Measurements from ENCODE around the gene TADA2B. TPM values are rescaled to one million over a fixed set of nuclear protein-coding genes. Genes with fewer than 3 reads are reported as not detected.

Gene TADA2B
- total and polyA plus RNA-seq, 4 donors, result 3.6 to 13.8 (median 12.6) TPM

DNA sequence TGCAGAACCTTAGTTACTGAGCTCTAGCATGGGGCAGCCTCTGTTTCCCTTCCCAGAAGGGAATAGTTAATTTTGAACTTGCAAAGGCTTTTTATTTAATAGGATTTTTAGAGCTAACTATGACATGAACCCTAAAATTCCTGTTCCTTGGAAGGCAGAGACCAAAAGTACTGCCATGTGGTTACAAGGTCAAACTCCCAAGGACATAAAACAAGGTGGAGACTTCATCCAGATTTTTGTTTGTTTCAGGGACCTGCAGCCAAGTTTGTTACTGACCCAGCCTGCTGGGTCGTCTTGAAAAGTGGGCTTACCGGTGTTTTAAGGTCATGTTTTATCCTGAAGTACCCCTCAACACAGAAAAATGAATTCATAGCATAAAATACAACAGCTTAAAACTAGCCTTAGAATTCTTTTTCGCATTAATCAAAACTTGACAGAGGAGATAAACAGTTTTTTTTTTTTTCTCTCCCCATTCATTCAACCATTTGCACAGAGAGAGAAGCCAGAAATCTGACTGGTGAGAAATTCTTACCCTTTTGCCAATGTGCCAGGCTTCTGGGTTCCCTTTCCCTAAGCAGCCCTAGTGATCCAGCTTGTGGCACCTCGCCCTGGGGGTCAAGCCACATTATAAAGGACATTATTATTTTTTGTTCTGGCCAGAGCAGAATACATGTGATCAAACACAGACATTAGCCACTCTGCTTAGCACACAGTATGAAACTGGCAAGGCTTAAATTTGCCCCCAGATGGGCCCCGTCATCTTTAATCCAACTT lies 46.2 kb downstream of the TADA2B start:
- peaks cover 0 to 11% (median 1%) of the 10 kb centered on the region in 4 donors for H3K4me1 ChIP-seq (ENCODE audit: control insufficient read depth in 4 of 4, insufficient read depth in 4 of 4, low read length in 3 of 4)
- H3K9me3 ChIP-seq (ENCODE audit: control insufficient read depth in 4 of 4, low read length in 3 of 4), result no peaks in the 10 kb centered on the region
- no peak overlapping the region for H3K4me3 ChIP-seq (ENCODE audit: low read depth in 1 of 3, low read length in 3 of 3)
- no peak for DNase-seq (ENCODE audit: low spot score)
- H3K36me3 ChIP-seq (ENCODE audit: control insufficient read depth in 4 of 4, insufficient read depth in 3 of 4, low read depth in 1 of 4, low read length in 3 of 4), result no peaks in the 10 kb centered on the region
- TF ChIP-seq JUND (IDR thresholded peaks at IDR 0.05), result no peak
- no peak for TF ChIP-seq FOXA2 (IDR thresholded peaks at IDR 0.05)
- no peak for TF ChIP-seq NR2F2 (IDR thresholded peaks at IDR 0.05)
- TF ChIP-seq YY1 (IDR thresholded peaks at IDR 0.05), result no peak
- TF ChIP-seq, protein P1, sequence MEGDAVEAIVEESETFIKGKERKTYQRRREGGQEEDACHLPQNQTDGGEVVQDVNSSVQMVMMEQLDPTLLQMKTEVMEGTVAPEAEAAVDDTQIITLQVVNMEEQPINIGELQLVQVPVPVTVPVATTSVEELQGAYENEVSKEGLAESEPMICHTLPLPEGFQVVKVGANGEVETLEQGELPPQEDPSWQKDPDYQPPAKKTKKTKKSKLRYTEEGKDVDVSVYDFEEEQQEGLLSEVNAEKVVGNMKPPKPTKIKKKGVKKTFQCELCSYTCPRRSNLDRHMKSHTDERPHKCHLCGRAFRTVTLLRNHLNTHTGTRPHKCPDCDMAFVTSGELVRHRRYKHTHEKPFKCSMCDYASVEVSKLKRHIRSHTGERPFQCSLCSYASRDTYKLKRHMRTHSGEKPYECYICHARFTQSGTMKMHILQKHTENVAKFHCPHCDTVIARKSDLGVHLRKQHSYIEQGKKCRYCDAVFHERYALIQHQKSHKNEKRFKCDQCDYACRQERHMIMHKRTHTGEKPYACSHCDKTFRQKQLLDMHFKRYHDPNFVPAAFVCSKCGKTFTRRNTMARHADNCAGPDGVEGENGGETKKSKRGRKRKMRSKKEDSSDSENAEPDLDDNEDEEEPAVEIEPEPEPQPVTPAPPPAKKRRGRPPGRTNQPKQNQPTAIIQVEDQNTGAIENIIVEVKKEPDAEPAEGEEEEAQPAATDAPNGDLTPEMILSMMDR (IDR thresholded peaks at IDR 0.05; ENCODE audit: low read depth, low read length, missing input control), result no peak
- no peak for TF ChIP-seq RXRA (IDR thresholded peaks at IDR 0.05)
- 68% methylated on average over 5 of the region's 5 CpGs for WGBS
- no peak overlapping the region for H3K9ac ChIP-seq (ENCODE audit: low read depth in 1 of 2, low read length in 2 of 2)
- H3K27ac ChIP-seq (ENCODE audit: low read depth in 1 of 2, low read length in 2 of 2), result no peak overlapping the region
- no peaks in the 10 kb centered on the region for H3K27me3 ChIP-seq (ENCODE audit: control insufficient read depth in 4 of 4, insufficient read depth in 4 of 4, low read length in 3 of 4)

DNA sequence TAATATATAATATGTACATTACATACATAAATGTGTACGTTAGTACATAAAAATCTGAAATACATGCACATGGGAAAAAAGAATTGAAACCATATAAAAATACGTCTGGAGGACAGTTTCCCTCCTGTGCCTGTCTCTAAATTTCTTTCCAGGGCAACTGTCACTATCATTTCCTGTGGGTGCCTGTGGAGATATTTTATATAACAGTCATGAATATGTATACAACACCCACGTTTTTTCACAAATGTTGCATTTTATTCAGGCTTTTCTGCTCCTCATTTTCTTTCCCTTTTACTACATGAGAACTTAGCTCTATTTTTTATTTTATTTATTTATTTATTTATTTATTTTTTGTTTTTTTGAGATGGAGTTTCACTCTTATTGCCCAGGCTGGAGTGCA lies 48.9 kb downstream of the TADA2B start:
- Histone ChIP-seq H3K27ac (ENCODE audit: low read depth in 1 of 2, low read length in 2 of 2) (no peak overlapping the region), H3K4me3 (ENCODE audit: low read depth in 1 of 3, low read length in 3 of 3) (no peak overlapping the region), H3K9me3 (ENCODE audit: control insufficient read depth in 4 of 4, low read length in 3 of 4) (no peaks in the 10 kb centered on the region), H3K36me3 (ENCODE audit: control insufficient read depth in 4 of 4, insufficient read depth in 3 of 4, low read depth in 1 of 4, low read length in 3 of 4) (no peaks in the 10 kb centered on the region), H3K9ac (ENCODE audit: low read depth in 1 of 2, low read length in 2 of 2) (no peak overlapping the region), H3K4me1 (ENCODE audit: control insufficient read depth in 4 of 4, insufficient read depth in 4 of 4, low read length in 3 of 4) (peaks cover 0 to 2% (median 0%) of the 10 kb centered on the region in 4 donors), H3K27me3 (ENCODE audit: control insufficient read depth in 4 of 4, insufficient read depth in 4 of 4, low read length in 3 of 4) (no peaks in the 10 kb centered on the region)
- no peak for TF ChIP-seq TAF1 (conservative IDR thresholded peaks at IDR 0.05)
- TF ChIP-seq HNF4G (IDR thresholded peaks at IDR 0.05), result no peak
- TF ChIP-seq RAD21 (IDR thresholded peaks at IDR 0.05), result no peak
- TF ChIP-seq EGR1 (IDR thresholded peaks at IDR 0.05; ENCODE audit: low read depth in 2 of 2), result no peak
- TF ChIP-seq, protein P1 (IDR thresholded peaks at IDR 0.05; ENCODE audit: low read depth, low read length, missing input control), result no peak
- no peak for TF ChIP-seq FOXA1 (IDR thresholded peaks at IDR 0.05)
- no peak for TF ChIP-seq RXRA (IDR thresholded peaks at IDR 0.05)
- TF ChIP-seq, protein P2, sequence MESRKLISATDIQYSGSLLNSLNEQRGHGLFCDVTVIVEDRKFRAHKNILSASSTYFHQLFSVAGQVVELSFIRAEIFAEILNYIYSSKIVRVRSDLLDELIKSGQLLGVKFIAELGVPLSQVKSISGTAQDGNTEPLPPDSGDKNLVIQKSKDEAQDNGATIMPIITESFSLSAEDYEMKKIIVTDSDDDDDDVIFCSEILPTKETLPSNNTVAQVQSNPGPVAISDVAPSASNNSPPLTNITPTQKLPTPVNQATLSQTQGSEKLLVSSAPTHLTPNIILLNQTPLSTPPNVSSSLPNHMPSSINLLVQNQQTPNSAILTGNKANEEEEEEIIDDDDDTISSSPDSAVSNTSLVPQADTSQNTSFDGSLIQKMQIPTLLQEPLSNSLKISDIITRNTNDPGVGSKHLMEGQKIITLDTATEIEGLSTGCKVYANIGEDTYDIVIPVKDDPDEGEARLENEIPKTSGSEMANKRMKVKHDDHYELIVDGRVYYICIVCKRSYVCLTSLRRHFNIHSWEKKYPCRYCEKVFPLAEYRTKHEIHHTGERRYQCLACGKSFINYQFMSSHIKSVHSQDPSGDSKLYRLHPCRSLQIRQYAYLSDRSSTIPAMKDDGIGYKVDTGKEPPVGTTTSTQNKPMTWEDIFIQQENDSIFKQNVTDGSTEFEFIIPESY (IDR thresholded peaks at IDR 0.05), result no peak
- TF ChIP-seq, protein P3, sequence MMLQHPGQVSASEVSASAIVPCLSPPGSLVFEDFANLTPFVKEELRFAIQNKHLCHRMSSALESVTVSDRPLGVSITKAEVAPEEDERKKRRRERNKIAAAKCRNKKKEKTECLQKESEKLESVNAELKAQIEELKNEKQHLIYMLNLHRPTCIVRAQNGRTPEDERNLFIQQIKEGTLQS (IDR thresholded peaks at IDR 0.05), result no peak
- TF ChIP-seq SP1 (IDR thresholded peaks at IDR 0.05), result no peak
- TF ChIP-seq JUND (IDR thresholded peaks at IDR 0.05), result no peak
- TF ChIP-seq GABPA (IDR thresholded peaks at IDR 0.05 in 1 of 2, conservative IDR thresholded peaks at IDR 0.05 in 1 of 2), result no peak
- no peak for TF ChIP-seq YY1 (IDR thresholded peaks at IDR 0.05)
- TF ChIP-seq HNF4A (conservative IDR thresholded peaks at IDR 0.05), result no peak
- no peak for TF ChIP-seq FOXA2 (IDR thresholded peaks at IDR 0.05)
- TF ChIP-seq, protein P4, sequence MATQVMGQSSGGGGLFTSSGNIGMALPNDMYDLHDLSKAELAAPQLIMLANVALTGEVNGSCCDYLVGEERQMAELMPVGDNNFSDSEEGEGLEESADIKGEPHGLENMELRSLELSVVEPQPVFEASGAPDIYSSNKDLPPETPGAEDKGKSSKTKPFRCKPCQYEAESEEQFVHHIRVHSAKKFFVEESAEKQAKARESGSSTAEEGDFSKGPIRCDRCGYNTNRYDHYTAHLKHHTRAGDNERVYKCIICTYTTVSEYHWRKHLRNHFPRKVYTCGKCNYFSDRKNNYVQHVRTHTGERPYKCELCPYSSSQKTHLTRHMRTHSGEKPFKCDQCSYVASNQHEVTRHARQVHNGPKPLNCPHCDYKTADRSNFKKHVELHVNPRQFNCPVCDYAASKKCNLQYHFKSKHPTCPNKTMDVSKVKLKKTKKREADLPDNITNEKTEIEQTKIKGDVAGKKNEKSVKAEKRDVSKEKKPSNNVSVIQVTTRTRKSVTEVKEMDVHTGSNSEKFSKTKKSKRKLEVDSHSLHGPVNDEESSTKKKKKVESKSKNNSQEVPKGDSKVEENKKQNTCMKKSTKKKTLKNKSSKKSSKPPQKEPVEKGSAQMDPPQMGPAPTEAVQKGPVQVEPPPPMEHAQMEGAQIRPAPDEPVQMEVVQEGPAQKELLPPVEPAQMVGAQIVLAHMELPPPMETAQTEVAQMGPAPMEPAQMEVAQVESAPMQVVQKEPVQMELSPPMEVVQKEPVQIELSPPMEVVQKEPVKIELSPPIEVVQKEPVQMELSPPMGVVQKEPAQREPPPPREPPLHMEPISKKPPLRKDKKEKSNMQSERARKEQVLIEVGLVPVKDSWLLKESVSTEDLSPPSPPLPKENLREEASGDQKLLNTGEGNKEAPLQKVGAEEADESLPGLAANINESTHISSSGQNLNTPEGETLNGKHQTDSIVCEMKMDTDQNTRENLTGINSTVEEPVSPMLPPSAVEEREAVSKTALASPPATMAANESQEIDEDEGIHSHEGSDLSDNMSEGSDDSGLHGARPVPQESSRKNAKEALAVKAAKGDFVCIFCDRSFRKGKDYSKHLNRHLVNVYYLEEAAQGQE (IDR thresholded peaks at IDR 0.05), result no peak
- TF ChIP-seq, protein P5, sequence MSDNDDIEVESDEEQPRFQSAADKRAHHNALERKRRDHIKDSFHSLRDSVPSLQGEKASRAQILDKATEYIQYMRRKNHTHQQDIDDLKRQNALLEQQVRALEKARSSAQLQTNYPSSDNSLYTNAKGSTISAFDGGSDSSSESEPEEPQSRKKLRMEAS (IDR thresholded peaks at IDR 0.05), result no peak
- no peak for TF ChIP-seq NR2F2 (IDR thresholded peaks at IDR 0.05)
- WGBS, result 64% methylated on average over 3 of the region's 3 CpGs
- no peak for DNase-seq (ENCODE audit: low spot score)
